Fibroblast of lung (primary cell): Measurements from ENCODE around the gene RELCH.

Source experiments
- CTCF ChIP-seq, 2 donors: IDR thresholded peaks in 1 of 2; conservative IDR thresholded peaks in 1 of 2; 1 replicate in 1 of 2; 2 replicates in 1 of 2; pipeline ENCODE4 v1.5.1; 2011 to 2012; ENCODE audit warnings: low read length in 2 of 2, control low read depth in 1 of 2, inconsistent platforms in 1 of 2, low read depth in 1 of 2, mild to moderate bottlenecking in 1 of 2
- EZH2 ChIP-seq: IDR thresholded peaks from 2 replicates; pipeline ENCODE4 v1.5.1; 2012; ENCODE audit warnings: low read length, control low read depth, mild to moderate bottlenecking; ENCODE audit errors: missing control alignments

DNA sequence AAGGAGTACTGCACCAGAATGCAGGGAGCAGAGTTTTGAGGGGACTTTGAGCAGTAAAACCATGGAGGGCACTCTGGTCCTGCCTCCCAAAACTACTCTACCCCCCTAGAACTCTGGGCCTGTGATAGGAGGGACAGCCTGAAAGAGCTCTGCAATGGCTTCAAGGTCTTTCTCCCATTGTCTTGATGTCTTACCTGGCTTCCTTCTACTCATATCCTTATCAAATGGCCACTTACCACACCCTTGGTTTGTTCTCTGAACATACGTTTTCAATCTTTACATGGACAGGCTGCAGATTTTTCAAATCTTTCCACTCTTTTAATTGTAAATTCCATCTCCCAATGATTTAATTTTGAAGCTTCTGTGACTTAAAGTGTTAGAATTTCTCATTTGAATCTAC is 27.7 kb downstream of the RELCH start:
- TF ChIP-seq CTCF (conservative IDR thresholded peaks at IDR 0.05 in 1 of 2, IDR thresholded peaks at IDR 0.05 in 1 of 2; ENCODE audit: low read depth in 1 of 2, low read length in 2 of 2) (no peak), EZH2 (no peak)
